ENCODE data around the gene MANSC4. TPM values are rescaled to one million over a fixed set of nuclear protein-coding genes. Genes with fewer than 3 reads are reported as not detected.

MANSC4 gene
- total and polyA plus RNA-seq, 9 of the 15 experiments (the other 6 are each of a cell fraction or from before 2014, with no cell fraction given), result not detected

DNA sequence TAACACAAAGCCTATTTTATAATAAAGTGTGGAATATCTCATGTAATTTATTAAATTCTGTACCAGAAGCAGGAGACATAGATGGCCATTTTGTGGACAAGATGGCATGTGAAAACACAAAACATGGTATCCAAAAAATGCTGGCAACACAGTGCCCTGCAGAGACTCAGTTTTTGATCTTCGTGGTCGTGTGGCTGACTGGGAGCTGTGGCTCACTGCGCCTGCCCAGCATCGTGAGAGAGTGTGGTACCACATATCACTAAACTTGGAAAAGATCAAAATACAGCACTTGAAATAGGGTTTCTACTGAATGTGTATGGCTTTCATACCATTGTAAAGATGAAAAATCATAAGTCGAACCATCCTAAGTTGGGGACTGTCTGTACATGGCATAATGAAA, 43.0 kb upstream of the MANSC4 start:
- Histone ChIP-seq H3K79me2 (ENCODE audit: control insufficient read depth, insufficient read depth, low read length) (no peaks in the 10 kb centered on the region), H3K9me3 (replicated peaks; ENCODE audit: control insufficient read depth, insufficient read depth, low read depth, low read length) (no peaks in the 10 kb centered on the region), H3K4me3 (no peak overlapping the region), H3K4me1 (replicated peaks in 1 of 2; ENCODE audit: control insufficient read depth in 2 of 2, insufficient read depth in 2 of 2, low read length in 2 of 2) (peaks cover 0 to 26% of the 10 kb centered on the region in 2 experiments; a peak in 3 of 5 replicates), H3K9ac (ENCODE audit: insufficient read depth in 1 of 2, low read depth in 2 of 2, low read length in 2 of 2) (no peak overlapping the region), H4K20me1 (replicated peaks; ENCODE audit: control insufficient read depth, insufficient read depth, low read length) (no peaks in the 10 kb centered on the region), H3K9me1 (ENCODE audit: control insufficient read depth, insufficient read depth, low read length) (no peaks in the 10 kb centered on the region), H3K27me3 (ENCODE audit: control insufficient read depth in 2 of 2, insufficient read depth in 2 of 2, low read length in 2 of 2) (no peaks in the 10 kb centered on the region), H2AFZ (ENCODE audit: low read depth, low read length) (no peak overlapping the region), H3K4me2 (ENCODE audit: insufficient read depth, low read length) (no peak overlapping the region), H3K36me3 (ENCODE audit: control insufficient read depth, insufficient read depth, low read length) (no peaks in the 10 kb centered on the region), H3K27ac (ENCODE audit: extremely low read depth, low read depth, low read length) (no peak overlapping the region)
- no peak for TF ChIP-seq RNF2 (IDR thresholded peaks at IDR 0.05)
- no peak for TF ChIP-seq SLC30A9 (CRISPR knock-in tag; IDR thresholded peaks at IDR 0.05)
- POLR2A ChIA-PET, result interaction anchor here (0.5 kb wide), 1 partner anchor 25 kb away, joined by 3 read pairs; no protein-coding TSS in a partner anchor
- 68% methylated on average over 5 of the region's 5 CpGs for WGBS (ENCODE audit: insufficient coverage, low coverage, missing lambda C conversion rate)
- in situ Hi-C loops (cut with MboI) (no loop called here), intact Hi-C loops (cut with micrococcal nuclease) (loop anchor here (5.0 kb wide), 1 partner anchor 41 kb away; the partner anchor contains the start of genes KLHL42 and MANSC4)
- BruUV-seq (replicated peaks), result no TSS peak
- no peak for ATAC-seq
- DNase-seq (ENCODE audit: extremely low read depth in 1 of 4, low spot score in 3 of 4), result no peak
- FAIRE-seq, result no peak
- CTCF ChIA-PET (ENCODE audit: low intra/inter-chr PET ratio), result no interaction called here

DNA sequence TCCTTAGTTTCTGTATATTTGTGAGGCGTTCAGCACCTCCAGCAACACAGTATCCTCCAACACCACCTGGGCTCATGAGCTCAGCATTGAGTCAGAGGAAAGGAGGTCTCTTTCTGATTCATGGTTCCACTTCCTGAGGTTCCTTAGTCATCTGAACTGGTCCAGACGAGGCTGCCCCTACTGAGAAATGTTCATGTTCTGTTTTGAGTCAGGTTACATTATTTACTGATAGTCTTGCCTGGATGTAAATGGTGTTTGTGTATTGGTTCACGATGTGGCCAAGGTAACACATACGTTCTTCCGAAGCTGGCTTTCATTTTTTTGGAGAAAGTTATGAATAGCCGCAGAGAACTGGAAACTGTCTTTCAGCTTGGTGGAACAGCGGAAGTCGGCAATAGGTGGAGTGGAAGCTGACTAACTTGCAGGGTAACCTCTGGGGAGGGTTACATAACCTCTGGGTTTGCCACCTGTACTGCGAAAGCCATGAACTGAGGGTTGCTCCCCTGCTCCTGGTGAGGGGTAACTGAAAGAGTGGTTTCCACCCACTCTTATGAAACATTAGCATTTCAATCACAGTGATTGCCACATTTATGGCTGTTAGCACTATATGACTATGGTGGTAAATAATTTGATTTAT, 42.2 kb upstream of the MANSC4 start:
- 60% methylated on average over 9 of the region's 9 CpGs for WGBS (ENCODE audit: insufficient coverage, low coverage, missing lambda C conversion rate)
- ATAC-seq, result peak; percentile 55
- no TSS peak for BruUV-seq (replicated peaks)
- intact Hi-C loops (cut with micrococcal nuclease), result loop anchor here (5.0 kb wide), 1 partner anchor 40 kb away; the partner anchor contains the start of genes KLHL42 and MANSC4
- FAIRE-seq, result no peak
- Histone ChIP-seq H3K79me2 (ENCODE audit: control insufficient read depth, insufficient read depth, low read length) (no peaks in the 10 kb centered on the region), H3K9ac (ENCODE audit: insufficient read depth in 1 of 2, low read depth in 2 of 2, low read length in 2 of 2) (no peak overlapping the region), H3K27me3 (ENCODE audit: control insufficient read depth in 2 of 2, insufficient read depth in 2 of 2, low read length in 2 of 2) (no peaks in the 10 kb centered on the region), H2AFZ (ENCODE audit: low read depth, low read length) (no peak overlapping the region), H3K36me3 (ENCODE audit: control insufficient read depth, insufficient read depth, low read length) (no peaks in the 10 kb centered on the region), H3K9me3 (replicated peaks; ENCODE audit: control insufficient read depth, insufficient read depth, low read depth, low read length) (no peaks in the 10 kb centered on the region), H3K4me2 (ENCODE audit: insufficient read depth, low read length) (no peak overlapping the region), H3K4me3 (no peak overlapping the region), H3K9me1 (ENCODE audit: control insufficient read depth, insufficient read depth, low read length) (no peaks in the 10 kb centered on the region), H3K27ac (ENCODE audit: extremely low read depth, low read depth, low read length) (no peak overlapping the region), H4K20me1 (replicated peaks; ENCODE audit: control insufficient read depth, insufficient read depth, low read length) (no peaks in the 10 kb centered on the region), H3K4me1 (replicated peaks in 1 of 2; ENCODE audit: control insufficient read depth in 2 of 2, insufficient read depth in 2 of 2, low read length in 2 of 2) (peaks cover 0 to 26% of the 10 kb centered on the region in 2 experiments; a peak in 3 of 5 replicates)
- ChIA-PET POLR2A (interaction anchor here (1.0 to 1.1 kb wide), 2 partner anchors 8 to 11 kb away, joined by 3 read pairs; no protein-coding TSS in a partner anchor), CTCF (ENCODE audit: low intra/inter-chr PET ratio) (interaction anchor here (1.1 kb wide), 1 partner anchor 89 kb away, joined by 3 read pairs; no protein-coding TSS in a partner anchor)
- DNase-seq (ENCODE audit: extremely low read depth in 1 of 4, low spot score in 3 of 4), result peak in 1 of 4 experiments; percentile 60
- in situ Hi-C loops (cut with MboI), result no loop called here
- no peak for TF ChIP-seq RAD51 (IDR thresholded peaks at IDR 0.05; ENCODE audit: borderline replicate concordance, low read depth)
- TF ChIP-seq, protein P1, sequence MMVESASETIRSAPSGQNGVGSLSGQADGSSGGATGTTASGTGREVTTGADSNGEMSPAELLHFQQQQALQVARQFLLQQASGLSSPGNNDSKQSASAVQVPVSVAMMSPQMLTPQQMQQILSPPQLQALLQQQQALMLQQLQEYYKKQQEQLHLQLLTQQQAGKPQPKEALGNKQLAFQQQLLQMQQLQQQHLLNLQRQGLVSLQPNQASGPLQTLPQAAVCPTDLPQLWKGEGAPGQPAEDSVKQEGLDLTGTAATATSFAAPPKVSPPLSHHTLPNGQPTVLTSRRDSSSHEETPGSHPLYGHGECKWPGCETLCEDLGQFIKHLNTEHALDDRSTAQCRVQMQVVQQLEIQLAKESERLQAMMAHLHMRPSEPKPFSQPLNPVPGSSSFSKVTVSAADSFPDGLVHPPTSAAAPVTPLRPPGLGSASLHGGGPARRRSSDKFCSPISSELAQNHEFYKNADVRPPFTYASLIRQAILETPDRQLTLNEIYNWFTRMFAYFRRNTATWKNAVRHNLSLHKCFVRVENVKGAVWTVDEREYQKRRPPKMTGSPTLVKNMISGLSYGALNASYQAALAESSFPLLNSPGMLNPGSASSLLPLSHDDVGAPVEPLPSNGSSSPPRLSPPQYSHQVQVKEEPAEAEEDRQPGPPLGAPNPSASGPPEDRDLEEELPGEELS (CRISPR knock-in tag; IDR thresholded peaks at IDR 0.05; ENCODE audit: borderline replicate concordance), result no peak

All from K562 (cell line).